Measurements from ENCODE around the gene GAS7. TPM values are rescaled to one million over a fixed set of nuclear protein-coding genes. Genes with fewer than 3 reads are reported as not detected.

Gene GAS7
- total and polyA plus RNA-seq, 9 of the 15 experiments (the other 6 are each of a cell fraction or from before 2014, with no cell fraction given): 0.11 to 0.33 TPM; not detected in 7

DNA sequence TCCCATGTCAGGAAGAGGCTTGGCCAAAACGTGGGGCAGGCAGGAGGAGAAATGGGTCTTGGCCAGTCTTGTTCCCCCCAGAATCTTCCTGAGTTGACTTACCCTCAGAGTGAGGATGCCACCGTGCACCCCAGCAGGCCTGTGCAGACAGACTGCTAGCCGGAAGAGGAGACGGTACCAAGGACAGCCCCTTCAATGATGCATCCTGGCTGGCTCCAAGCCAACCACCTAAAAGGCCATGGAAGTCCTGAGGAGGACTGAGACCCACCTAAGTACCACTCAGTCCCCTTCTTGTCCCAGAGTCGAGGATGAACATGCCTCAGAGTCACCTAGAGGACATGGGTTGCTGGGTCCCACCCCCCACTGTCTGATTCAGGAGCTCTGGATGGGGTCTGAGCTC, 246.6 kb downstream of the GAS7 start:
- ChIA-PET POLR2A (no interaction called here), CTCF (ENCODE audit: low intra/inter-chr PET ratio) (no interaction called here)
- Histone ChIP-seq H2AFZ (ENCODE audit: low read depth, low read length) (no peak overlapping the region), H3K4me1 (replicated peaks in 1 of 2; ENCODE audit: control insufficient read depth in 2 of 2, insufficient read depth in 2 of 2, low read length in 2 of 2) (no peaks in the 10 kb centered on the region; a peak in 1 of 5 replicates), H3K27me3 (ENCODE audit: control insufficient read depth in 2 of 2, insufficient read depth in 2 of 2, low read length in 2 of 2) (peaks cover 0 to 3% of the 10 kb centered on the region in 2 experiments; a peak in 1 of 5 replicates), H3K79me2 (ENCODE audit: control insufficient read depth, insufficient read depth, low read length) (no peaks in the 10 kb centered on the region), H3K36me3 (ENCODE audit: control insufficient read depth, insufficient read depth, low read length) (no peaks in the 10 kb centered on the region), H4K20me1 (replicated peaks; ENCODE audit: control insufficient read depth, insufficient read depth, low read length) (no peaks in the 10 kb centered on the region), H3K9me3 (replicated peaks; ENCODE audit: control insufficient read depth, insufficient read depth, low read depth, low read length) (no peaks in the 10 kb centered on the region), H3K9ac (ENCODE audit: insufficient read depth in 1 of 2, low read depth in 2 of 2, low read length in 2 of 2) (no peak overlapping the region), H3K4me3 (no peak overlapping the region), H3K9me1 (ENCODE audit: control insufficient read depth, insufficient read depth, low read length) (no peaks in the 10 kb centered on the region), H3K27ac (ENCODE audit: extremely low read depth, low read depth, low read length) (no peak overlapping the region), H3K4me2 (ENCODE audit: insufficient read depth, low read length) (no peak overlapping the region)
- 3% methylated on average over 5 of the region's 5 CpGs for WGBS (ENCODE audit: insufficient coverage, low coverage, missing lambda C conversion rate)
- DNase-seq (ENCODE audit: extremely low read depth in 1 of 4, low spot score in 3 of 4): no peak
- in situ Hi-C loops (cut with MboI) (no loop called here), intact Hi-C loops (cut with micrococcal nuclease) (no loop called here)
- TF ChIP-seq ZBTB8A (IDR thresholded peaks at IDR 0.05; ENCODE audit: partially characterized antibody) (no peak), BRCA1 (IDR thresholded peaks at IDR 0.05) (no peak), BRCA1 (CRISPR knock-in tag; IDR thresholded peaks at IDR 0.05) (no peak), GATAD2B (IDR thresholded peaks at IDR 0.05; ENCODE audit: borderline replicate concordance) (no peak), E2F3 (CRISPR knock-in tag; IDR thresholded peaks at IDR 0.05) (no peak), PTBP1 (IDR thresholded peaks at IDR 0.05; ENCODE audit: low read depth, low read length) (no peak), CTBP1 (IDR thresholded peaks at IDR 0.05; ENCODE audit: borderline replicate concordance) (no peak), ZNF165 (CRISPR knock-in tag; IDR thresholded peaks at IDR 0.05; ENCODE audit: borderline replicate concordance) (no peak), ZC3H11A (IDR thresholded peaks at IDR 0.05; ENCODE audit: low read depth, low read length) (no peak), FOXJ3 (CRISPR knock-in tag; IDR thresholded peaks at IDR 0.05) (no peak)
- TF ChIP-seq, protein P1, sequence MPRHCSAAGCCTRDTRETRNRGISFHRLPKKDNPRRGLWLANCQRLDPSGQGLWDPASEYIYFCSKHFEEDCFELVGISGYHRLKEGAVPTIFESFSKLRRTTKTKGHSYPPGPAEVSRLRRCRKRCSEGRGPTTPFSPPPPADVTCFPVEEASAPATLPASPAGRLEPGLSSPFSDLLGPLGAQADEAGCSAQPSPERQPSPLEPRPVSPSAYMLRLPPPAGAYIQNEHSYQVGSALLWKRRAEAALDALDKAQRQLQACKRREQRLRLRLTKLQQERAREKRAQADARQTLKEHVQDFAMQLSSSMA (CRISPR knock-in tag; IDR thresholded peaks at IDR 0.05): no peak
- TF ChIP-seq, protein P2, sequence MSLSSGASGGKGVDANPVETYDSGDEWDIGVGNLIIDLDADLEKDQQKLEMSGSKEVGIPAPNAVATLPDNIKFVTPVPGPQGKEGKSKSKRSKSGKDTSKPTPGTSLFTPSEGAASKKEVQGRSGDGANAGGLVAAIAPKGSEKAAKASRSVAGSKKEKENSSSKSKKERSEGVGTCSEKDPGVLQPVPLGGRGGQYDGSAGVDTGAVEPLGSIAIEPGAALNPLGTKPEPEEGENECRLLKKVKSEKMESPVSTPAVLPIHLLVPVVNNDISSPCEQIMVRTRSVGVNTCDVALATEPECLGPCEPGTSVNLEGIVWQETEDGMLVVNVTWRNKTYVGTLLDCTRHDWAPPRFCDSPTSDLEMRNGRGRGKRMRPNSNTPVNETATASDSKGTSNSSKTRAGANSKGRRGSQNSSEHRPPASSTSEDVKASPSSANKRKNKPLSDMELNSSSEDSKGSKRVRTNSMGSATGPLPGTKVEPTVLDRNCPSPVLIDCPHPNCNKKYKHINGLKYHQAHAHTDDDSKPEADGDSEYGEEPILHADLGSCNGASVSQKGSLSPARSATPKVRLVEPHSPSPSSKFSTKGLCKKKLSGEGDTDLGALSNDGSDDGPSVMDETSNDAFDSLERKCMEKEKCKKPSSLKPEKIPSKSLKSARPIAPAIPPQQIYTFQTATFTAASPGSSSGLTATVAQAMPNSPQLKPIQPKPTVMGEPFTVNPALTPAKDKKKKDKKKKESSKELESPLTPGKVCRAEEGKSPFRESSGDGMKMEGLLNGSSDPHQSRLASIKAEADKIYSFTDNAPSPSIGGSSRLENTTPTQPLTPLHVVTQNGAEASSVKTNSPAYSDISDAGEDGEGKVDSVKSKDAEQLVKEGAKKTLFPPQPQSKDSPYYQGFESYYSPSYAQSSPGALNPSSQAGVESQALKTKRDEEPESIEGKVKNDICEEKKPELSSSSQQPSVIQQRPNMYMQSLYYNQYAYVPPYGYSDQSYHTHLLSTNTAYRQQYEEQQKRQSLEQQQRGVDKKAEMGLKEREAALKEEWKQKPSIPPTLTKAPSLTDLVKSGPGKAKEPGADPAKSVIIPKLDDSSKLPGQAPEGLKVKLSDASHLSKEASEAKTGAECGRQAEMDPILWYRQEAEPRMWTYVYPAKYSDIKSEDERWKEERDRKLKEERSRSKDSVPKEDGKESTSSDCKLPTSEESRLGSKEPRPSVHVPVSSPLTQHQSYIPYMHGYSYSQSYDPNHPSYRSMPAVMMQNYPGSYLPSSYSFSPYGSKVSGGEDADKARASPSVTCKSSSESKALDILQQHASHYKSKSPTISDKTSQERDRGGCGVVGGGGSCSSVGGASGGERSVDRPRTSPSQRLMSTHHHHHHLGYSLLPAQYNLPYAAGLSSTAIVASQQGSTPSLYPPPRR (CRISPR knock-in tag; IDR thresholded peaks at IDR 0.05; ENCODE audit: borderline replicate concordance): no peak
- no peak for ATAC-seq
- BruUV-seq (replicated peaks): no TSS peak
- FAIRE-seq: no peak
